ELF-1 (cell line): ENCODE data around the gene TAAR9.

Experiments
- DNase-seq: peaks from one replicate; pipeline ENCODE4 v3.0.0-alpha.2; 2016; ENCODE audit warnings: low read depth, low spot score

Gene TAAR9, protein sequence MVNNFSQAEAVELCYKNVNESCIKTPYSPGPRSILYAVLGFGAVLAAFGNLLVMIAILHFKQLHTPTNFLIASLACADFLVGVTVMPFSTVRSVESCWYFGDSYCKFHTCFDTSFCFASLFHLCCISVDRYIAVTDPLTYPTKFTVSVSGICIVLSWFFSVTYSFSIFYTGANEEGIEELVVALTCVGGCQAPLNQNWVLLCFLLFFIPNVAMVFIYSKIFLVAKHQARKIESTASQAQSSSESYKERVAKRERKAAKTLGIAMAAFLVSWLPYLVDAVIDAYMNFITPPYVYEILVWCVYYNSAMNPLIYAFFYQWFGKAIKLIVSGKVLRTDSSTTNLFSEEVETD

DNA sequence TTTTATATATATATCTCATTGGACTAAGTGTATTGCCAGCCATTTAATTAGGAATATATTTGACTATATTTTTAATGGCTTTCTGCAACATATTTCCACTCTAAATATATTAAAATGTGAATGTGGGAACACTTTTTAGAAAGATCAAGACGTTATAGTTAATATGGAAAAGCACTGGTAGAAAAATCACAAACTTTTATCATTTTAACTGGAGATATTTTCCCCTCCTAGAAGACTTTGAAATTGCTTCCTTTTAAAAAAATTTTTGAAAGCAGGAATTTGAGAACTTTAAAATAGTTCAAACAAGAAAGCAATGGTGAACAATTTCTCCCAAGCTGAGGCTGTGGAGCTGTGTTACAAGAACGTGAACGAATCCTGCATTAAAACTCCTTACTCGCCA, at the start of gene TAAR9:
Gene TAAR9, plus strand, starts transcription at position 301 of the 400 bp plus-strand sequence. Its CDS starts 13 bp downstream, at position 314.
- no peak for DNase-seq

DNA sequence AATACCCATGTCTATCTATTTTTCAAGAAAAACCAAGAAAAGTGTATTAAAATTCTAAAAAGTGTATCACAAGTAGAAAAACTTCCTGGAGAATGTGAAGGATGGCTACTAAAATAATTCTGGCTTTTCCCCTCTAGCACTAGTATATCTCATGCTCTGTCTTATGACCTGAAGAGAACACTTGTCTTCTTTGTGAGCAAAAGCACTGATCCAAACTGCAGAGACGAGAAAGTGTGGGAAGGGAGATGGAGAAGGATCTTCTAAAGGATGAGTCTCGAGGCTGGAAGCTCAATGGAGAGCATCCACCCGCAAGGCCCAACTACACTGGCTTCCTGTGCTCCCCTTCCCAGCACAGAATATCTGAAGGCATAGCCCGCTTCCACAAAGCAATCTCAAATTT, 48.7 kb upstream of the TAAR9 start:
- DNase-seq: no peak

DNA sequence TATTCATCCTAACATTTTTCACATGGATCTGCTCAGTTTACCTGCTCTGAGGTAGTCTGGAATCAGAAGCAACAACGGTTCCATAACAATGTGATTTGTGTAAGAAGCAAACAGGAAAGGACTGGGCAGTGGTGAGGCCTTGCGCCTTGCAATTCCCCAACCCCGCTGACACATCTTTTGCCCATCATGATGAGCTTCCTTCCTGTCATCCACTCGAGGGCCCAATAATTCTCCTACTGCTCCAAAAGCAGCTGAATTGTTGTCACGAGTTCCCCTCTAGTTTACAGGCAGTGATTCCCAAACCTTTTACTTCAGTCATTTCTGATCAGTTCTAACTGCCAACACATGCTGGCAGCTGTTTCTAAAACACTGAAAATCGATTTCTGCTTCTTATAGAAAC, 48.1 kb upstream of the TAAR9 start:
- no peak for DNase-seq

DNA sequence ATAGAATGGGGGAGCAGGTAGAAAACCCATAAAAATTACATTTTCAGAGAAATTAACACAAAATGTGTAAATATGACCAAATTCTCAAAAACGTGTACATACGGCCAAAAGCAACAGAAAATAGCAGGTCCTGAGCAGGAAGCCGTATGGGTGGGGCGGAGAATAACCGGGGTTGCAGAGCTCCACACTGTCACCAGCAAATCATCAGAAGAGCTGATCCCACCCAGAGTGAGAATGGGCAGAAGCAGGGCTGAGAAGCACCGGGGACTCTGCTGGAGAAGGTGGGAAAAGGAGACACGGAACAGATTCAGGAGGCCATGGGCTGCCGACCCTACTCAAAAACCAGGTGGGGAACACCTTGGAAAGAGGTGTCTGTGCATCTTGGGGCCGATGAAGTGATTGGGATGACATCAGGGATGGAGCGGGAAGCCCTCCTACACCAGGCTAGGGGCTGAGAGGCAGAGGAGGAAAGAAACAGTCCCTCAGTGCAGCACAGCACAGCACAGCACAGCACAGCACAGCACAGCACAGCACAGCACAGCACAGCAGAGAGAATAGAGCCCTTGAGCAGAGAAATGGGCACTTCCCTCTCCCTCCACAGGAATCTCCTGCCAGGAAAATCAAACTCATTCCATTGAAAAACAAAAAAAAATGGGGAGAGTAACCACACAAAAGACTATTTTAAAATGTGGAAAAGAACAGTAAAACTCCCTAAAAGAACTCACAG, 47.4 kb upstream of the TAAR9 start:
- DNase-seq: no peak

DNA sequence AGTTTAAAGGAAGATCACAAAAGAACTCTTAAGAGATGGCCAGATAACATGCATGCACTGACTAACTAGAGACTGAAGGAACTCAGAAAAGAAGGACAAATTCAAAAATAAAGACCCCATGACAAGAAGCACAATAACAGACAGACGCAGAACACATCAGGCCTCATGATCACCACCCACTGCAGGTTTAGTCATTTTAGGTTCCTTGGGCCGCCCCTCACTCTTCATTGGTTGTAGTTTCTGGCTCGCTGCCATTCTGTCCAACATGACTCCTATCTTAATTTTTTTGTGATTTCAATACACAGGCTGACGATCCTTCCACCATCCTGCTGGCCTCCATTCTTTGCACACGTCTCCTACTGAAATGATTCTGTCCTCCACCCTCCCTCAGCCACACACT, 46.8 kb upstream of the TAAR9 start:
- no peak for DNase-seq

DNA sequence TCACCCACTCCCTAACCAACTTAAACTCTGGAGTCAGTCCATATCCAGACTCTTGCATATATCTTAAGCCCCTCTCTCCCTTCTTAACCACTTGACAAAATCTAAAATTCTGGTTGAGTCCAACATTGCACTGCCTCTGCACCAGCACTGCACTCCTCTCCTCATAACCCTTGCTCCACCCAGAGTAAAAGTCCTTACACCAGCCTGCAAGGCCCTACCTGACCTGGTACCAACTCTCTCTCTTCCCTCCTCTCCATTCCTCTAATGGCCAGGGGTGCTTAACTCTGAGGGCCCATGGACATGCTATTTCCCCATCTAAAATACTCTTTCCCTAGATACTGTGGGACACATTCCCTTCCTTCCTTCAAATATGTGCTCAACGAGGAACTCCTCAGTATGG, 46.2 kb upstream of the TAAR9 start:
- DNase-seq: no peak

DNA sequence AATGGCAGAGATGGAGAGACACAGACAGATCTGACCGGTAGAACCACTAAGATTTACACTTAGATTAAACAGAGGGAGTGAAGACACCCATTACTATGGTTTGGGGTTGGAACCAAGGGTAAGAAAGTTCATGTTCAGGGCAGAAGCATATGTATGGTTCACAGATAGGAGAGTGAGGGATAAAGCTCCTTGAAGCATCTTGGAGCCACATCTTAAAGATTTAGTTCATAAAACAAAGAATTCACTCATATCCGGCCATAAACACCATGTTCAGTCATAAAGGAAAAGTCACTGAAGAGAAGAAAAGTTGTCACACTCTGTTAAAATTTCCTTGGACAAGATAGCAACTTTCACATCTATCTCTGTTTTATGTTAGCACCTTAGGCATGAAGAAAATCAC, 43.1 kb upstream of the TAAR9 start:
- DNase-seq: no peak

DNA sequence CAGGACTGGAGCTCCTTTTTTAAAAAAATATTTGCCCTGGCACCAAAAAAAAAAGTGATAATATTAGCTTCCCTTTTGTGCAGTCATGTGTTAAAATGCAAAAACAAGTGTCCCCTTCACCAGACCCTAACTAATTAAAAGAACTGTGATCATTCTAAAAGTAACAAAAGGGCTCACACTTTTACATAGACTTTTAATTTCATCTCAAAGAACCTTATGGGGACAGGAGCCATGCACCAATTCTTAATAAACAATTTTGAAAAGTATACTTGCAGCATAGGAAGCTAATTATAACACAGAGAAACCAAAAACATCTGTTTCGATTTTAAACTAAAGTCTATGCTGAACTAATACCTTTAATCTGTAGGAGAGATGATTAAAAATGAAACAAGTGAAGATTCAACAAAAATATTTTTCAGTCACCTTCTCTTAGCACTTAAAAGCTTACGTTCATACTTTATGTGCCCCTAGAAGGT, 42.4 kb upstream of the TAAR9 start:
- DNase-seq: no peak

DNA sequence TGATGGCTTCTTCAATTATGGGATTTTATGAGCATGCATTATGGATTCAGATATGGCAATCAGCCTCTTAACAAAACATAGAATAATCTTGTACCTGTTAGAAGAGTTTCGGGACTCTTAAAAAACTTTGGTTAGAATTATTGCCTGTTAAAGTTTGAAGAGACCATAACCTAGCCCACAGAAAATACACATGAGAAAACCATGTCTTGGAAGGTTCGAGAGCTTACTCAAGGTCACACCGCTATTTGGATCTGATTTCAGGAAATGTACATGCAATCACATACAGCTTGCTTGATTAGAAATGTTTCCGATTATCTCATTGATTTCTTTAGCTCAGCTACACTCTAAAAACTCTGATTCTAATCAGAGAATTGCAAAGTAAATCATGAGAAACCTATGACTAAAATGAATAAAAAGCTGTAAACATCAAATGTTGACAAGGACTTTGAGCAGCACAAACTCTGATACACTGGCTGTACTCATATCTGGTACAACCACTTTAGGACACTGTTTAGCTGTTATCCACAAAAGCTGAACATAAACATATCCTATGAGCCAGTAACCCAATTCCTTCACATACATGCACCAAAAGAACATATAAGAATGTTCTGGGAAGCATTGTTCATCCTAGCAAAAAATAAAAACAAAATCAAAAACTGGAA, 41.4 kb upstream of the TAAR9 start:
- DNase-seq: no peak

DNA sequence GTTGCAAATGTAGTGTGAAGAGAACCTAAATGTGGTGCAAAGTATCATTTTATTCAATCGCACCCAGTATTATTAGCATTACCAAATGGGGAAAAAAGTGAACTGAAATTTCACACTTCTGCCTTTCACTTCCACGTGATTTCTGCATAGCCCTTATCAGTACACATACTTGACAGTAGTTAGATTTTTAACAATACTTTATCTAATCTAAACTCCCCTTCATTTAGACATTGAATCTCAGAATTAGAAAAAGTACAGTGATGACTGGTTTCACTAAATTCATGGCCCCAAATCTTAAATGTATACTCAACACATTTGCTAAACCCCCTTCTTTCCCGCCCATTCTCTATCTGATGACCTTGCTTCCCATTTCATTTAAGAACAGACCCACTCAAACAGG, 39.4 kb upstream of the TAAR9 start:
- no peak for DNase-seq

DNA sequence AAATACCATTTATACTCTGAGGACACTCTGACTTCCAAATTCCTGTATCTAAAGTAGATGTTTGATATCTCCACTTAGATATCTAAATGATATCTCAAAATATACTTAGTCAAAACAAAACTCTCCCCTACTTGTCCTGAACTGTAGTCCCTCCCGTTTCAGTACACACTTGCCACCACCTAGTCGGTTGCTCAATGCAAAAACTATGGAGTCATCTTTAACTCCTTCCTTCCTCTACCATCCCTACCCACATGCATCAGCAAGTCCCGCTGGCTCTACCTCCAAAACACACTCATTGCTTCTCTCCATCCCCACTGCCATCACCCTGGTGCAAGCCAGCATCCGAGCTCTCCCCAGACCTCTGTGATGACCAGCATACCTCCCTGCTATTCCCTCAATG, 38.3 kb upstream of the TAAR9 start:
- DNase-seq: no peak

DNA sequence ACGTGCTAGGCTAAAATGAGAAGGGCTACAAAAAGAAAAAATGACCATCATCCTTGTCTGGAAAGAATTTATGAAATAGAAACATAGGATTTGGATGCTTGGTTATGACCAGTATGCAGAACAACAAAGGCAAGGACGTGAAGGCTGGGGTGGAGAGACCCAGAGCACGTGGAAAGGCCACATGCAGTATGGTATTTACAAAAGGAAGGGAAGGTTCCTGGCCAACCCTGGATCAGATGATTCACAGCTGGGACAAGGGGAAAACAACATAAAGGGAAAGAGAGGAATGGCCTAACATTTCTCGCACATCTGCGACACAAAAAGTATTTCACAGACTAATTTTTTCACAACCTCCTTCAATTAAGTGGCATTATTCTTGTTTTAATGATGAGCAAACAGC, 33.3 kb upstream of the TAAR9 start:
- DNase-seq: no peak

DNA sequence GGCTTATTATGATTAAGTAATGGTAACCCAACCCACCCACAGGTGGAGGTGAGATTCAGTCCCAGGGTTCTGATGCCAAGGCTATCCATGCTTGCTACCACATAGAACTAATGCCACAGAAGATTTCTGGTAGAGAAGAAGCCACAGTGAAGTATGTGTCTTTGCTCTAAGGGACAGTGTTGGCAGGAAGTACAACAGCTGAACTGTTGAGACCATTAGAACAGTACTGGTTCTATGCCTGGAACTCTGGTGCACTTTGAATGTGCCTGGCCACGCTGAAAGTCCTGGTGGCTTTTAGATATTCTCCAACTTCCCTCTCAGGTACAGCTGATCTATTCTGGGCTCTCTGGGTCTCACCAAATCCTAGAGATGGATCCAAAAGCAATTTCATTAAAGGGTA, 32.9 kb upstream of the TAAR9 start:
- no peak for DNase-seq

DNA sequence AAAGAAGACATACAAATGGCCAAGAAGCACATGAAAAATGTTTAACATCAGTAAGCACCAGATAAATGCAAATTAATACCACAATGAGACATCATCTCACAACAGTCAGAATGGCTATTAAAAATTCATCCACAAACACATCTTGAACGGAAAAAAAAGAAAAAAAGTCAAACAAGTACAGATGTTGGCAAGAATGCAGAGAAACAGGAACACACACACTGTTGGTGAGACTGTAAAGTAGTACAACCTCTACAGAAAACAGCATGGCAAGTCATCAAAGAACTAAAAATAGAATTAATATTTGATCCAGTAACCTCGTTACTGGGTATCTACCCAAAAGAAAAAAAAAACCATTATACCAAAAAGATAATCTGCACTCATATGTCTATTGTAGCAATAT, 31.6 kb upstream of the TAAR9 start:
- no peak for DNase-seq

DNA sequence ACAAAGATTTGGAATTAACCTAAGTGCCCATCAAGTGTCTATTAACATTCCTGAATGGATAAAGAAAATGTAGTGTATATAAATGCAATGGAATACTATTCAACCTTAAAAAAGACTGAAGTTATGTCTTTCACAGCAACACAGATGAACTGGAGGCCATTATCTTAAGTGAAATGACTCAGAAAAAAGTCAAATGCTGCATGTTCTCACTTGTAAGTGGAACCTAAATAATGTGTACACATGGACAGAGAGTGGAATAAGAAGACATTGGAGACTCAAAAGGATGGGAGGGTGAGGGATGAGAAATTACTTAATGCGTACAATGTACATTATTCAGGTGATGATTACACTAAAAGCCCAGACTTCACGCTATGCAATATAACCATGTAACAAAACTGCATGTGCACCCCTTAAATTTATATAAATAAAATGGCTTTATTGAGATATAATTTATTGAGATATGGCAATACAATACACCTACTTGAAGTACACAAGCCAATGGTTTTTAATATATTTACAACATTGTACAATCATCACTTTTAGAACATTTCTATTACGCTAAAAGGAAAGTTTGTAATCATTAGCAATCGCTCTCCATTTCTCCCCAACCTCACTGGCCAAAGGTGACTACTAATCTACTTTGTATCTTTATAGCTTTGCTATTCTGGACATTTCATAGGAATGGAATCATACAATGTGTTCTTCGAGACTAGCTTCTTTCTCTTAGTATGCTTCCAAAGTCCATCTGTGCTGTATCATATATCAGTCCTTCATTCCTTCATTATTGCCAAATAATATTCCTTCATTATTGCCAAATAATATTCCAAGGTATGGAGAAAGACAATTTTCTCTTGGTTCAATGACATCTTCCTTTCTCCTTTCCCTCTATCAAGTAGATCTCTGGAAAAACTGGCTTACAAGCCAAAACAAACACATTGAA, 30.9 kb upstream of the TAAR9 start:
- DNase-seq: no peak

DNA sequence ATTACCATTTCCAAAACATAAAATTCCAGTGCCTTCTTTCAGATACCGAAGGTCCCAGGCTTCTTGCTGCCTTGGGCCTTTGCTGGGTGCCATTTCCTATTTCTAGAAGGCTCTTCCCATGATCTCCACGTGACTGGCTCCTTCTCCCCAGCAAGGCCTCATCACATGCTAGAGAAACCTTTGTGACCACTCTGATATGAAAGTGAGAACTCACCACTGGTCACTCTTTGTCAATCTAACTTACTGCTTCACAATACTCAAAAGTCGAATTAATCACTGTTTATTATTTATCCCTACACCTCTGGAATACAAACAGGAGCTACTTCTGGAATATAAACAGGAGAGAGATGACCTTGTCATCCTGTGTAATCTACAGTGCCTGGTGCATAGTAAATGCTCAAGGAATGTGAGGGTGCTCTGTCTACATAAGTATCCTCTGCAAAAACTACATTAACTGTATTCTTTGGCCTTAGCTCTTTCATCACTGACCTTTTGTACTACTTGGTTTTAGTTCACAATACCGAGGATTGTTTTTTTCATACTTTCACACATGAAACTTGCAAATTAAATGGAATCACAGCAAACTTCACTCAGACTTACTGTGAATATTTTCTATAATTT, 26.8 kb upstream of the TAAR9 start:
- no peak for DNase-seq

DNA sequence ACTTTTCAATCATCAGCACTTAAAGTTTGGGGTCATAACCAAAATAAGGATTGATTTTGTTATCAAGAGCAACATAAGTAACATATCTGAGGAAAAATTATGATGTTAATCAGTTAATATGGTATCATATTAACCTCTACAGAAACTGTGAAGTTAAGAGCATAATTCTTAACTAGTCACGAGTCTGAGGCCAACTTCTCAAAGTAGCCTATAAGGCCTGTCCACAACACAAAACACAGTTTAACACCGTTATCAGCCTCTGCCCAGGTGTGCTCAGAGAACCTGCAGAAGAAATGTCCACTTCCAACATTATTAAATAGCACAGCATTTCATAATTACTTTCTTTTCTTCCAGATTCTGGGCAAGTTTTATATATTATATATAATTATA, 26.3 kb upstream of the TAAR9 start:
- no peak for DNase-seq

DNA sequence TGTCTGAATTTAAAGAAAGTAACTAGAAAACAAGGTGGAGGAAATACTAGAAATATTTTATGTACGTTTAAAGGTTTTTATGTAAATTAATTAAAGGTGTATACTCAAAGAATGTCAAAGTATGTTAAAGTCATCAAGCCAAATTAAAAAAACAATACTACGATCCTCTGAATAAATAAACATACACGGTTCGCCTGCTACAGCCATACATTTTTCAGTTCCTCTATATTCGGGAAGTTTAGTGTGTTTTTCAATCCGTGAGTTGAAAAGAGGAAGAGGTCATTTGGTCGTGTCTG, 25.8 kb upstream of the TAAR9 start:
- no peak for DNase-seq

DNA sequence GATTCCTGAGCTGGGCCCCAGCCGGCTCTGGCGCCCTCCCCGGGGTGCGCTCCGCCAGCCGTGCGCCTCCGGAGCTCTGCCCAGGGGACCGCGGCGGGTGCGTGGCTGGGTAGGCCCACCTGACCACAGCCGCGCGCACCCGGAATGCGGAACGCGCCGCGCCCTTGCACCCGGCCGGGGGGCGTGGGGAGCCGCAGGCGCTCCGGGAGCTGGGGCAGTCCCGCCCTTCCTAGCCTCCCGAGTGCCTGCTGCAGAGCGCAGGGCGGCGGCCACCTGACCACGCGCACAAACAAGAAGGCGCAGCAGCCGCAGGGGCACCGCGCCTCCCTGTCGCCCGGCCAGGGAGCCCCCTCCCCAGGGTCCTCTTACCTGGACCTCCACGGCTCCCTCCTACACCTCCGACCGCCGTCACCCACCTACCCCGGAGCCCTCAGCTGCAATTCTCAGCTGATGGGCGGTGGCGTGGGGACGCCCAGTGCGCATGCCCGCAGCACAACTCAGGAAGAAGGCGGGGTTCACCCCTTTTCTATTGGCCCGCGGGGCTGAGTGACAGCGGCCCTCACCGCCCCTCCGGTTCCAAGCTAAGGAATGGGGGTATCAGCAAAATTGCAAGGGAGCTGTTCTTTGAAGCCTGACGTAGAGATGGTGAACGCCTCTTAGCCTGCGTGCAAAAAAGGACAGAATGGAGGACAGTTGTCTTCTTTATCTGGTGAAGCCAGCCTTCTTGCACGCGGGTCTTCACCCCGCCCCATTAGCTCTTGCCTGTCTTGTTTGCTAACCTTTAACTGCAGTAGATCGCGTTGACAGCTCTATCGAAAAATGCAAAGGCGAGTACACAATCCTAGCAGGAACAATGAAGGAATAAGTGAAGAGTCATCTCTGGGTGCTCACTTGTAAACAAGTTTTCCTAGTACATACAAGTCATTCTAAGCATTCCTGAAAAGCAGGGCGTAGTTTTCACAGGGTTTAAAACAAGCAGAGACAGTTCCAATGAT, 25.1 kb upstream of the TAAR9 start, which contains the start of gene STX7:
Gene STX7, minus strand, starts transcription at position 479 of the 995 bp plus-strand sequence. CDS start 9,586 bp downstream, outside the sequence.
- peak; percentile 94 for DNase-seq
